GM23338 (cell line): ENCODE measurements around the gene LSM14B. TPM values are rescaled to one million over a fixed set of nuclear protein-coding genes. Genes with fewer than 3 reads are reported as not detected.

Source experiments
- ATAC-seq: fragments of 200-7000 bp; cut with Tn5 transposase; 3 replicates; pipeline ENCODE4 v1.9.1; 2020
- DNase-seq: peaks from one replicate; pipeline ENCODE4 v3.0.0-alpha.2; 2015; ENCODE audit warnings: low spot score
- H2AFZ ChIP-seq: fragments of 200-600 bp; sonication (generic); 2 replicates; pipeline ENCODE4 v1.8.0; 2016; ENCODE audit warnings: antibody characterized with exemption, mild to moderate bottlenecking, moderate library complexity
- H3F3A ChIP-seq: fragments of 200-600 bp; sonication (generic); replicated peaks from 2 replicates; pipeline ENCODE4 v1.8.0; 2017; ENCODE audit warnings: antibody characterized with exemption, mixed run types, low read depth
- H3K27ac ChIP-seq: fragments of 200-600 bp; sonication (generic); 2 replicates; pipeline ENCODE4 v1.6.1; 2016; ENCODE audit warnings: low read depth
- H3K27me3 ChIP-seq: fragments of 200-600 bp; sonication (generic); 2 replicates; pipeline ENCODE4 v1.8.0; 2016; ENCODE audit warnings: mild to moderate bottlenecking, mixed run types, moderate library complexity; ENCODE audit not compliant: insufficient read depth
- H3K36me3 ChIP-seq: fragments of 200-600 bp; sonication (generic); 2 replicates; pipeline ENCODE4 v1.8.0; 2016; ENCODE audit warnings: mild to moderate bottlenecking; ENCODE audit not compliant: insufficient read depth
- H3K4me1 ChIP-seq: fragments of 200-600 bp; sonication (generic); 2 replicates; pipeline ENCODE4 v1.8.0; 2016; ENCODE audit warnings: mild to moderate bottlenecking, moderate library complexity; ENCODE audit not compliant: insufficient read depth
- H3K4me2 ChIP-seq: fragments of 200-600 bp; sonication (generic); 2 replicates; pipeline ENCODE4 v1.7.1; 2017; ENCODE audit warnings: mixed run types
- H3K4me3 ChIP-seq: fragments of 200-600 bp; sonication (generic); 2 replicates; pipeline ENCODE4 v1.6.1; 2016; ENCODE audit warnings: mixed run types
- H3K79me2 ChIP-seq: fragments of 200-600 bp; sonication (generic); replicated peaks from 2 replicates; pipeline ENCODE4 v1.8.0; 2017; ENCODE audit warnings: mild to moderate bottlenecking; ENCODE audit not compliant: insufficient read depth
- H3K9me2 ChIP-seq: fragments of 200-600 bp; sonication (generic); 2 replicates; pipeline ENCODE4 v1.8.0; 2017; ENCODE audit not compliant: insufficient read depth
- H4K20me1 ChIP-seq: fragments of 200-600 bp; sonication (generic); replicated peaks from 2 replicates; pipeline ENCODE4 v1.8.0; 2017; ENCODE audit warnings: mild to moderate bottlenecking; ENCODE audit not compliant: insufficient read depth
- H3K27ac Mint-ChIP-seq: 2 replicates; pipeline ENCODE4 v1.8.0; 2020; ENCODE audit warnings: inconsistent platforms, mild to moderate bottlenecking, moderate library complexity, mixed read lengths
- H3K27me3 Mint-ChIP-seq: 3 replicates; pipeline ENCODE4 v1.8.0; 2022; ENCODE audit warnings: low read depth, mild to moderate bottlenecking, moderate library complexity, mixed read lengths, inconsistent platforms; ENCODE audit not compliant: insufficient read depth, poor library complexity
- H3K36me3 Mint-ChIP-seq: 3 replicates; pipeline ENCODE4 v1.8.0; 2021; ENCODE audit warnings: low read depth, mild to moderate bottlenecking, inconsistent platforms, moderate library complexity, mixed read lengths
- H3K4me1 Mint-ChIP-seq: 3 replicates; pipeline ENCODE4 v1.8.0; 2020; ENCODE audit warnings: mild to moderate bottlenecking, inconsistent platforms, mixed read lengths
- H3K4me3 Mint-ChIP-seq: 3 replicates; pipeline ENCODE4 v1.8.0; 2021; ENCODE audit warnings: moderate library complexity, mild to moderate bottlenecking, inconsistent platforms, mixed read lengths
- H3K9me3 Mint-ChIP-seq: 3 replicates; pipeline ENCODE4 v1.8.0; 2020; ENCODE audit warnings: moderate library complexity, mild to moderate bottlenecking, inconsistent platforms, mixed read lengths
- CREB1 ChIP-seq: fragments of 250-450 bp; sonication (Bioruptor Pico); IDR thresholded peaks from 2 replicates; pipeline ENCODE4 v1.5.0; 2020; ENCODE audit warnings: low read depth, mild to moderate bottlenecking, moderate library complexity
- CTCF ChIP-seq, 2 experiments: fragments of 200-600 bp in 1 of 2; sonication (generic) in 1 of 2; conservative IDR thresholded peaks; 2 replicates each; pipeline versions ENCODE4 v1.5.1 to v1.6.1; 2016 to 2017; ENCODE audit warnings: antibody characterized with exemption in 2 of 2, low read depth in 2 of 2, mild to moderate bottlenecking in 2 of 2, moderate library complexity in 1 of 2
- ETS1 ChIP-seq: IDR thresholded peaks from 2 replicates; pipeline ENCODE4 v1.6.1; 2016; ENCODE audit warnings: antibody characterized with exemption
- EZH2 ChIP-seq: fragments of 200-600 bp; sonication (generic); IDR thresholded peaks from one replicate; pipeline ENCODE4 v1.8.0; 2017; ENCODE audit warnings: antibody characterized with exemption, mild to moderate bottlenecking, low read depth; ENCODE audit not compliant: unreplicated experiment
- EZH2phosphoT487 ChIP-seq: fragments of 200-600 bp; sonication (generic); IDR thresholded peaks from one replicate; pipeline ENCODE4 v1.8.1; 2018; ENCODE audit warnings: antibody characterized with exemption; ENCODE audit not compliant: unreplicated experiment
- JUNB ChIP-seq: IDR thresholded peaks from one replicate; pipeline ENCODE4 v1.6.1; 2016; ENCODE audit warnings: antibody characterized with exemption; ENCODE audit not compliant: unreplicated experiment
- NANOG ChIP-seq: IDR thresholded peaks from 2 replicates; pipeline ENCODE4 v1.6.1; 2016; ENCODE audit warnings: antibody characterized with exemption, borderline replicate concordance
- POLR2AphosphoS5 ChIP-seq: IDR thresholded peaks from 2 replicates; pipeline ENCODE4 v1.6.1; 2016; ENCODE audit warnings: antibody characterized with exemption, low read depth
- REST ChIP-seq: IDR thresholded peaks from one replicate; pipeline ENCODE4 v1.6.1; 2018; ENCODE audit warnings: antibody characterized with exemption; ENCODE audit not compliant: unreplicated experiment
- STAT1 ChIP-seq: IDR thresholded peaks from one replicate; pipeline ENCODE4 v1.6.1; 2016; ENCODE audit warnings: antibody characterized with exemption; ENCODE audit not compliant: unreplicated experiment
- ZNF114 ChIP-seq: fragments of 250-450 bp; sonication (Bioruptor Pico); IDR thresholded peaks from 2 replicates; pipeline ENCODE4 v1.5.0; 2020; ENCODE audit warnings: mild to moderate bottlenecking, moderate library complexity
- ZNF331 ChIP-seq: fragments of 250-450 bp; sonication (Bioruptor Pico); IDR thresholded peaks from 2 replicates; pipeline ENCODE4 v1.5.0; 2020; ENCODE audit warnings: low read depth, mild to moderate bottlenecking, moderate library complexity
- ZNF462 ChIP-seq: fragments of 250-450 bp; sonication (Bioruptor Pico); IDR thresholded peaks from 2 replicates; pipeline ENCODE4 v1.5.0; 2020; ENCODE audit warnings: mild to moderate bottlenecking, moderate library complexity
- polyA plus RNA-seq: library from polyadenylated mRNA; unstranded; fragments of >200 nt; fragmentation: Nextera tagmentation; extraction: Ambion mirVana; gene quantifications from 2 replicates; pipeline ENCODE4 v1.2.1, GENCODE V29; 2016
- total RNA-seq: library from RNA; depleted of rRNA; stranded (reverse); fragments of >200 nt; shearing (Covaris generic); gene quantifications from 2 replicates; pipeline ENCODE4 v1.2.3, GENCODE V29; 2014

Gene LSM14B
- total and polyA plus RNA-seq, 2 experiments from 2014 or later: 9.6 to 55.7 TPM

GRCh38 chr20:62163986-62164762 is 41.9 kb downstream of the LSM14B start:
- Histone ChIP-seq H2AFZ (no peak overlapping the region), H3K4me3 (no peak overlapping the region), H4K20me1 (no peaks in the 10 kb centered on the region; the same call in 1 of the 2 replicates), H3K27me3 (no peaks in the 10 kb centered on the region), H3K4me2 (no peak overlapping the region), H3K36me3 (peaks cover 26% of the 10 kb centered on the region), H3F3A (no peaks in the 10 kb centered on the region), H3K79me2 (no peaks in the 10 kb centered on the region), H3K9me2 (no peaks in the 10 kb centered on the region), H3K4me1 (no peaks in the 10 kb centered on the region), H3K27ac (no peak overlapping the region)
- Mint-ChIP-seq H3K36me3 (peaks cover 58% of the 10 kb centered on the region), H3K27ac (no peak overlapping the region), H3K4me3 (no peak overlapping the region; the same call in 2 of the 3 replicates), H3K4me1 (no peaks in the 10 kb centered on the region), H3K9me3 (no peaks in the 10 kb centered on the region), H3K27me3 (peaks cover 9% of the 10 kb centered on the region)
- ATAC-seq (no peak), DNase-seq (no peak)
- TF ChIP-seq ZNF462 (CRISPR knock-in tag) (no peak), EZH2phosphoT487 (no peak), CREB1 (CRISPR knock-in tag) (no peak), CTCF (conservative IDR thresholded peaks at IDR 0.05; ENCODE audit: low read depth in 2 of 2) (no peak), EZH2 (no peak), REST (no peak), ZNF331 (CRISPR knock-in tag) (no peak), NANOG (no peak), STAT1 (no peak), POLR2AphosphoS5 (no peak), ZNF114 (CRISPR knock-in tag) (no peak), ETS1 (no peak), JUNB (no peak)
